ENCODE measurements around the gene CT83. TPM values are rescaled to one million over a fixed set of nuclear protein-coding genes. Genes with fewer than 3 reads are reported as not detected.

Gene CT83
- total and polyA plus RNA-seq, 2 donors (not counting 3 experiments of a cell fraction or from before 2014, with no cell fraction given), result not detected

DNA sequence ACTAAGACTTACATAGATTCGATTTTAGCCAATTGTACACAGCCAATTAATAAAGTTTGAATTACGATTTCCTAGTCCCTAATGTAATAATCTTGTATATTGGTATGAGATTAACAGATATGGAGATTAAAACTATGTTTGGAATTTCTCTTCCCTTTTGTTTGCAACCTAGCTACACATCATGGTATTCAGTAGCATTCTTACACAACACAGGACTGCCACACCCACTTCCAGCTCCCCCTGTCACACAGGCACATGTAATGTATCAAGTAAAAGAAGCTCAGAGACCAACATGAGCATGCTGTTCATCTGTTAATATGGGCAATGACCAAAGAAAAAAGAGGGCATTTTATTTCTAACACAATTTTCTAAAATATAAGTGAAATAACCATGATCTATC, 13.6 kb downstream of the CT83 start:
- POLR2A ChIA-PET, result no interaction called here
- H3K36me3 ChIP-seq (ENCODE audit: control insufficient read depth in 2 of 2, extremely low read depth in 1 of 2, insufficient read depth in 2 of 2, low read length in 2 of 2), result no peaks in the 10 kb centered on the region
- no peak overlapping the region for H3K4me2 ChIP-seq (ENCODE audit: insufficient read depth, low read length)
- no peaks in the 10 kb centered on the region for H3K4me1 ChIP-seq (ENCODE audit: control insufficient read depth, extremely low read depth, insufficient read depth, low read length)
- dilution Hi-C loops (cut with MboI; ENCODE audit: extremely low pct_ligation_motif_present, low sequenced_read_pairs) (no loop called here), intact Hi-C loops (cut with micrococcal nuclease) (no loop called here)
- TF ChIP-seq FOS (IDR thresholded peaks at IDR 0.05; ENCODE audit: borderline replicate concordance, insufficient read depth, low read length), result no peak
- TF ChIP-seq, protein P1, sequence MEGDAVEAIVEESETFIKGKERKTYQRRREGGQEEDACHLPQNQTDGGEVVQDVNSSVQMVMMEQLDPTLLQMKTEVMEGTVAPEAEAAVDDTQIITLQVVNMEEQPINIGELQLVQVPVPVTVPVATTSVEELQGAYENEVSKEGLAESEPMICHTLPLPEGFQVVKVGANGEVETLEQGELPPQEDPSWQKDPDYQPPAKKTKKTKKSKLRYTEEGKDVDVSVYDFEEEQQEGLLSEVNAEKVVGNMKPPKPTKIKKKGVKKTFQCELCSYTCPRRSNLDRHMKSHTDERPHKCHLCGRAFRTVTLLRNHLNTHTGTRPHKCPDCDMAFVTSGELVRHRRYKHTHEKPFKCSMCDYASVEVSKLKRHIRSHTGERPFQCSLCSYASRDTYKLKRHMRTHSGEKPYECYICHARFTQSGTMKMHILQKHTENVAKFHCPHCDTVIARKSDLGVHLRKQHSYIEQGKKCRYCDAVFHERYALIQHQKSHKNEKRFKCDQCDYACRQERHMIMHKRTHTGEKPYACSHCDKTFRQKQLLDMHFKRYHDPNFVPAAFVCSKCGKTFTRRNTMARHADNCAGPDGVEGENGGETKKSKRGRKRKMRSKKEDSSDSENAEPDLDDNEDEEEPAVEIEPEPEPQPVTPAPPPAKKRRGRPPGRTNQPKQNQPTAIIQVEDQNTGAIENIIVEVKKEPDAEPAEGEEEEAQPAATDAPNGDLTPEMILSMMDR (IDR thresholded peaks at IDR 0.05; ENCODE audit: extremely low read depth in 1 of 2, insufficient read depth in 1 of 2, low read depth in 1 of 2, low read length in 2 of 2), result no peak
- no peak for TF ChIP-seq GATA2 (IDR thresholded peaks at IDR 0.05; ENCODE audit: insufficient read depth, insufficient read length, low read depth, low read length)
- no peak overlapping the region for H3K27ac ChIP-seq (ENCODE audit: insufficient read depth, low read depth, low read length)
- DNase-seq (ENCODE audit: low read depth, low spot score) (no peak), FAIRE-seq (no peak)
- no peaks in the 10 kb centered on the region for H3K9me3 ChIP-seq (replicated peaks; ENCODE audit: control insufficient read depth, insufficient read depth, low read length)
- no peak overlapping the region for H3K9ac ChIP-seq (replicated peaks; ENCODE audit: extremely low read depth, insufficient read depth, low read length)
- no peak overlapping the region for H2AFZ ChIP-seq (ENCODE audit: low read depth, low read length)
- no peaks in the 10 kb centered on the region for H3K27me3 ChIP-seq (ENCODE audit: control insufficient read depth in 2 of 2, insufficient read depth in 2 of 2, low read length in 2 of 2)
- no peak overlapping the region for H3K4me3 ChIP-seq (replicated peaks in 1 of 3; ENCODE audit: insufficient read depth in 1 of 3, low read depth in 1 of 3, low read length in 3 of 3)
- no TSS peak for BruUV-seq (replicated peaks)
- H4K20me1 ChIP-seq (replicated peaks; ENCODE audit: control insufficient read depth, extremely low read depth, insufficient read depth, low read length), result no peaks in the 10 kb centered on the region
- CTCF ChIA-PET, result no interaction called here
- no peaks in the 10 kb centered on the region for H3K79me2 ChIP-seq (ENCODE audit: control insufficient read depth, insufficient read depth, low read length)
- H3K9me1 ChIP-seq (replicated peaks; ENCODE audit: control insufficient read depth, extremely low read depth, insufficient read depth, low read length), result no peaks in the 10 kb centered on the region

DNA sequence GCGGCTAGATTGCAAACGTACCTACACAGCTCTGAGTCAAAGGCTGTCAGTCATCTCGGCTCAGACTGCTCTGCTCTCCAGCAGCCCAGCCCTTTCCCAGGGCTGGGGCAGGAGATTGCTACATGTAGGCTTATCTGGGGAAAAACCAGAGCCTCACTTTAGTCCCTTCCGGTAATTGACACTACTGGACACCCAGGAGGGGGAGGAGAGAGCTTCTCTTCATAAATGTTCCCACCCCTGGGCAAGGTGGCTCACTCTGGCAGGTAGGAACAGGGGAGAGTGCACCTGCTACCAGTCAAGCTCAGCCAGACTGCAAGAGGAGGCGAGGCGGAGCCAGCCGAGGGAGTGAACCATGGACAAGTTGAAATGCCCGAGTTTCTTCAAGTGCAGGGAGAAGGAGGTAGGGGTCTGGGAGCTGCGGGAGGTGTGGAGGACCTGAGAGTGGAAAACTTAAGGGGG, 26.4 kb downstream of the CT83 start, which contains the start of gene SLC6A14:
TSS of gene SLC6A14 (plus strand) at position 249 of the 459 bp plus-strand sequence. CDS start at position 353, 104 bp downstream.
- no peaks in the 10 kb centered on the region for H4K20me1 ChIP-seq (replicated peaks; ENCODE audit: control insufficient read depth, extremely low read depth, insufficient read depth, low read length)
- H2AFZ ChIP-seq (ENCODE audit: low read depth, low read length), result no peak within 1 kb of the TSS
- TF ChIP-seq EZH2 (IDR thresholded peaks at IDR 0.05; ENCODE audit: borderline replicate concordance, low read depth, low read length, severe bottlenecking) (no peak), POLR2AphosphoS5 (IDR thresholded peaks at IDR 0.05; ENCODE audit: insufficient read depth, low read depth, low read length) (no peak), MYC (IDR thresholded peaks at IDR 0.05; ENCODE audit: low read depth, low read length) (no peak), FOS (IDR thresholded peaks at IDR 0.05; ENCODE audit: borderline replicate concordance, insufficient read depth, low read length) (no peak), JUN (IDR thresholded peaks at IDR 0.05; ENCODE audit: borderline replicate concordance, insufficient read depth, insufficient read length, low read depth) (no peak), POLR2A (IDR thresholded peaks at IDR 0.05; ENCODE audit: low read depth, low read length) (no peak), GATA2 (IDR thresholded peaks at IDR 0.05; ENCODE audit: insufficient read depth, insufficient read length, low read depth, low read length) (no peak)
- TF ChIP-seq, protein P2, sequence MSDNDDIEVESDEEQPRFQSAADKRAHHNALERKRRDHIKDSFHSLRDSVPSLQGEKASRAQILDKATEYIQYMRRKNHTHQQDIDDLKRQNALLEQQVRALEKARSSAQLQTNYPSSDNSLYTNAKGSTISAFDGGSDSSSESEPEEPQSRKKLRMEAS (IDR thresholded peaks at IDR 0.05; ENCODE audit: insufficient read depth, insufficient read length), result no peak
- TF ChIP-seq, protein P1 (IDR thresholded peaks at IDR 0.05; ENCODE audit: extremely low read depth in 1 of 2, insufficient read depth in 1 of 2, low read depth in 1 of 2, low read length in 2 of 2), result no peak
- no peaks in the 10 kb centered on the region for H3K79me2 ChIP-seq (ENCODE audit: control insufficient read depth, insufficient read depth, low read length)
- POLR2A ChIA-PET, result no interaction called here
- CTCF ChIA-PET, result no interaction called here
- no peaks in the 10 kb centered on the region for H3K4me1 ChIP-seq (ENCODE audit: control insufficient read depth, extremely low read depth, insufficient read depth, low read length)
- no peak within 1 kb of the TSS for H3K4me3 ChIP-seq (replicated peaks in 1 of 3; ENCODE audit: insufficient read depth in 1 of 3, low read depth in 1 of 3, low read length in 3 of 3)
- no peak within 1 kb of the TSS for H3K27ac ChIP-seq (ENCODE audit: insufficient read depth, low read depth, low read length)
- no peaks in the 10 kb centered on the region for H3K9me1 ChIP-seq (replicated peaks; ENCODE audit: control insufficient read depth, extremely low read depth, insufficient read depth, low read length)
- dilution Hi-C loops (cut with MboI; ENCODE audit: extremely low pct_ligation_motif_present, low sequenced_read_pairs) (no loop called here), intact Hi-C loops (cut with micrococcal nuclease) (no loop called here)
- no peak within 1 kb of the TSS for H3K4me2 ChIP-seq (ENCODE audit: insufficient read depth, low read length)
- DNase-seq (ENCODE audit: low read depth, low spot score), result no peak
- no peaks in the 10 kb centered on the region for H3K9me3 ChIP-seq (replicated peaks; ENCODE audit: control insufficient read depth, insufficient read depth, low read length)
- no peaks in the 10 kb centered on the region for H3K36me3 ChIP-seq (ENCODE audit: control insufficient read depth in 2 of 2, extremely low read depth in 1 of 2, insufficient read depth in 2 of 2, low read length in 2 of 2)
- BruUV-seq (replicated peaks), result no TSS peak
- H3K9ac ChIP-seq (replicated peaks; ENCODE audit: extremely low read depth, insufficient read depth, low read length), result no peak within 1 kb of the TSS
- no peak for FAIRE-seq
- H3K27me3 ChIP-seq (ENCODE audit: control insufficient read depth in 2 of 2, insufficient read depth in 2 of 2, low read length in 2 of 2), result no peaks in the 10 kb centered on the region
